GM19023 (cell line): ENCODE results near the gene RNU1-1.
"Not testable (repeated sequence)": the region's sequence is repeated elsewhere in the genome, so short reads cannot be mapped to it uniquely, and the experiment has no call there.

ENCODE experiments used
- ATAC-seq: cut with Tn5 transposase; IDR thresholded peaks from one replicate; pipeline ENCODE4 v1.9.1; 2021; ENCODE audit warnings: mild to moderate bottlenecking, moderate library complexity; ENCODE audit not compliant: unreplicated experiment

Gene RNU1-1

GRCh38 chr1:16498047-16498446 lies 16.0 kb downstream of the RNU1-1 start:
- not testable (repeated sequence) for ATAC-seq

GRCh38 chr1:16497474-16497904 lies 16.6 kb downstream of the RNU1-1 start:
- not testable (repeated sequence) for ATAC-seq

- not testable (repeated sequence) for ATAC-seq
Measured at GRCh38 chr1:16493731-16494130, 20.4 kb downstream of the RNU1-1 start.

- not testable (repeated sequence) for ATAC-seq
Measured at GRCh38 chr1:16492937-16493336, 21.1 kb downstream of the RNU1-1 start.

- ATAC-seq: no peak
Measured at GRCh38 chr1:16491056-16491675, 22.9 kb downstream of the RNU1-1 start.

- not testable (repeated sequence) for ATAC-seq
Measured at GRCh38 chr1:16489195-16489880, 24.7 kb downstream of the RNU1-1 start.

- ATAC-seq: not testable (repeated sequence)
Measured at GRCh38 chr1:16487011-16487410, 27.1 kb downstream of the RNU1-1 start.

GRCh38 chr1:16486316-16486715 lies 27.8 kb downstream of the RNU1-1 start:
- ATAC-seq: not testable (repeated sequence)

GRCh38 chr1:16484931-16485330 lies 29.2 kb downstream of the RNU1-1 start:
- ATAC-seq: no peak

- no peak for ATAC-seq
Measured at GRCh38 chr1:16484501-16484835, 29.6 kb downstream of the RNU1-1 start.

GRCh38 chr1:16483639-16484500 lies 30.2 kb downstream of the RNU1-1 start:
- ATAC-seq: not testable (repeated sequence)

GRCh38 chr1:16483146-16483545 lies 30.9 kb downstream of the RNU1-1 start:
- not testable (repeated sequence) for ATAC-seq

GRCh38 chr1:16478091-16478490 lies 36.0 kb downstream of the RNU1-1 start:
- no peak for ATAC-seq

- not testable (repeated sequence) for ATAC-seq
Measured at GRCh38 chr1:16475771-16476770, 38.0 kb downstream of the RNU1-1 start.

GRCh38 chr1:16474891-16475290 lies 39.2 kb downstream of the RNU1-1 start:
- not testable (repeated sequence) for ATAC-seq

- no peak for ATAC-seq
Measured at GRCh38 chr1:16474166-16474800, 39.8 kb downstream of the RNU1-1 start.

GRCh38 chr1:16468558-16468957 lies 45.5 kb downstream of the RNU1-1 start:
- no peak for ATAC-seq

- no peak for ATAC-seq
Measured at GRCh38 chr1:16464917-16465625, 49.0 kb downstream of the RNU1-1 start.
